Neural progenitor cell (in vitro differentiated cells): ENCODE data around the gene GTF3A. TPM values are rescaled to one million over a fixed set of nuclear protein-coding genes. Genes with fewer than 3 reads are reported as not detected.

Source experiments
- DNase-seq: peaks from one replicate; pipeline ENCODE4 v3.0.0-alpha.2; 2016; ENCODE audit warnings: low spot score
- H2AFZ ChIP-seq: fragments of 200-600 bp; sonication (generic); replicated peaks from 2 replicates; pipeline ENCODE4 v1.6.1; 2016; ENCODE audit warnings: antibody characterized with exemption
- H3F3A ChIP-seq: fragments of 200-600 bp; sonication (generic); 2 replicates; pipeline ENCODE4 v1.6.1; 2016; ENCODE audit warnings: antibody characterized with exemption, low read depth
- H3K27ac ChIP-seq: fragments of 200-600 bp; sonication (generic); 2 replicates; pipeline ENCODE4 v1.5.1; 2016; ENCODE audit warnings: mild to moderate bottlenecking
- H3K27me3 ChIP-seq: fragments of 200-600 bp; sonication (generic); 2 replicates; pipeline ENCODE4 v1.6.1; 2016; ENCODE audit warnings: mild to moderate bottlenecking, moderate library complexity
- H3K36me3 ChIP-seq: fragments of 200-600 bp; sonication (generic); 2 replicates; pipeline ENCODE4 v1.5.1; 2016
- H3K4me1 ChIP-seq: fragments of 200-600 bp; sonication (generic); 2 replicates; pipeline ENCODE4 v1.6.1; 2016; ENCODE audit warnings: mixed run types
- H3K4me2 ChIP-seq: fragments of 200-600 bp; sonication (generic); 2 replicates; pipeline ENCODE4 v1.6.1; 2016
- H3K4me3 ChIP-seq: fragments of 200-600 bp; sonication (generic); 2 replicates; pipeline ENCODE4 v1.5.1; 2016
- H3K79me2 ChIP-seq: fragments of 200-600 bp; sonication (generic); 2 replicates; pipeline ENCODE4 v1.6.1; 2016; ENCODE audit warnings: low read depth
- H3K9ac ChIP-seq: fragments of 200-600 bp; sonication (generic); 2 replicates; pipeline ENCODE4 v1.6.1; 2016
- H3K9me3 ChIP-seq: fragments of 200-600 bp; sonication (generic); 2 replicates; pipeline ENCODE4 v1.5.1; 2016; ENCODE audit warnings: low read depth
- H4K20me1 ChIP-seq: fragments of 200-600 bp; sonication (generic); 2 replicates; pipeline ENCODE4 v1.6.1; 2016; ENCODE audit warnings: low read depth
- H3K27ac Mint-ChIP-seq: 3 replicates; pipeline ENCODE4 v1.8.0; 2021; ENCODE audit warnings: mixed read lengths
- H3K27me3 Mint-ChIP-seq: 2 replicates; pipeline ENCODE4 v1.8.0; 2022; ENCODE audit warnings: low read depth, mild to moderate bottlenecking, inconsistent platforms, moderate library complexity, mixed read lengths; ENCODE audit not compliant: insufficient read depth
- H3K36me3 Mint-ChIP-seq: 3 replicates; pipeline ENCODE4 v1.8.0; 2021; ENCODE audit warnings: mixed read lengths
- H3K4me1 Mint-ChIP-seq: 3 replicates; pipeline ENCODE4 v1.8.0; 2021; ENCODE audit warnings: mixed read lengths
- H3K4me3 Mint-ChIP-seq: 3 replicates; pipeline ENCODE4 v1.8.0; 2021; ENCODE audit warnings: mild to moderate bottlenecking, moderate library complexity, mixed read lengths
- H3K9me3 Mint-ChIP-seq: 3 replicates; pipeline ENCODE4 v1.8.0; 2020; ENCODE audit warnings: mixed read lengths
- CTCF ChIP-seq: fragments of 200-600 bp; sonication (generic); IDR thresholded peaks from 2 replicates; pipeline ENCODE4 v1.5.1; 2017; ENCODE audit warnings: antibody characterized with exemption, mild to moderate bottlenecking
- EZH2 ChIP-seq: fragments of 200-600 bp; sonication (generic); IDR thresholded peaks from 2 replicates; pipeline ENCODE4 v1.6.1; 2017; ENCODE audit warnings: antibody characterized with exemption, mild to moderate bottlenecking, moderate library complexity
- EZH2phosphoT487 ChIP-seq: fragments of 200-600 bp; sonication (generic); IDR thresholded peaks from 2 replicates; pipeline ENCODE4 v1.6.1; 2017; ENCODE audit warnings: antibody characterized with exemption
- total RNA-seq: library from RNA; depleted of rRNA; stranded (reverse); fragments of >200 nt; gene quantifications from 2 replicates; pipeline ENCODE4 v1.2.3, GENCODE V29; 2015; ENCODE audit warnings: low replicate concordance

GTF3A gene
- total RNA-seq, 1 donor from 2014 or later, result 126 TPM

- Histone ChIP-seq H3K27ac (no peak overlapping the region), H2AFZ (no peak overlapping the region), H3K4me2 (no peak overlapping the region), H3K79me2 (no peaks in the 10 kb centered on the region), H3K27me3 (peaks cover 16% of the 10 kb centered on the region), H3K9me3 (no peaks in the 10 kb centered on the region), H3F3A (peaks cover 3% of the 10 kb centered on the region), H3K36me3 (no peaks in the 10 kb centered on the region), H3K4me1 (peaks cover 5% of the 10 kb centered on the region), H3K4me3 (no peak overlapping the region), H3K9ac (no peak overlapping the region), H4K20me1 (no peaks in the 10 kb centered on the region)
- Mint-ChIP-seq H3K27ac (no peak overlapping the region), H3K4me3 (no peak overlapping the region), H3K9me3 (no peaks in the 10 kb centered on the region), H3K4me1 (no peaks in the 10 kb centered on the region), H3K27me3 (peaks cover 17% of the 10 kb centered on the region), H3K36me3 (no peaks in the 10 kb centered on the region)
- DNase-seq, result no peak
- TF ChIP-seq EZH2phosphoT487, result no peak
- no peak for TF ChIP-seq EZH2
Measured at GRCh38 chr13:27419328-27419727, 5.1 kb upstream of the GTF3A start.

GRCh38 chr13:27421101-27421871 lies 3.1 kb upstream of the GTF3A start:
- Histone ChIP-seq H3F3A (peaks cover 3% of the 10 kb centered on the region), H3K4me1 (peaks cover 18% of the 10 kb centered on the region), H3K79me2 (peaks cover 15% of the 10 kb centered on the region), H2AFZ (no peak overlapping the region), H3K9me3 (no peaks in the 10 kb centered on the region), H3K36me3 (no peaks in the 10 kb centered on the region), H3K4me2 (no peak overlapping the region), H3K4me3 (no peak overlapping the region), H3K9ac (no peak overlapping the region), H3K27ac (no peak overlapping the region), H3K27me3 (peaks cover 16% of the 10 kb centered on the region), H4K20me1 (peaks cover 7% of the 10 kb centered on the region)
- no peaks in the 10 kb centered on the region for H3K36me3 Mint-ChIP-seq
- no peaks in the 10 kb centered on the region for H3K9me3 Mint-ChIP-seq
- peaks cover 12% of the 10 kb centered on the region for H3K4me1 Mint-ChIP-seq
- peaks cover 15% of the 10 kb centered on the region for H3K27me3 Mint-ChIP-seq
- no peak overlapping the region for H3K4me3 Mint-ChIP-seq
- no peak for TF ChIP-seq EZH2
- TF ChIP-seq EZH2phosphoT487, result no peak
- TF ChIP-seq CTCF, result no peak
- DNase-seq, result no peak
- no peak overlapping the region for H3K27ac Mint-ChIP-seq

GRCh38 chr13:27423333-27423732 lies 1.1 kb upstream of the GTF3A start:
- Mint-ChIP-seq H3K9me3 (no peaks in the 10 kb centered on the region), H3K27ac (no peak overlapping the region), H3K4me1 (peaks cover 20% of the 10 kb centered on the region), H3K4me3 (peak overlapping the region; percentile 84), H3K27me3 (peaks cover 8% of the 10 kb centered on the region), H3K36me3 (peaks cover 3% of the 10 kb centered on the region)
- H3K4me2 ChIP-seq, result no peak overlapping the region
- no peak overlapping the region for H3K9ac ChIP-seq
- H3F3A ChIP-seq, result peaks cover 3% of the 10 kb centered on the region
- peaks cover 16% of the 10 kb centered on the region for H3K27me3 ChIP-seq
- no peak for DNase-seq
- TF ChIP-seq EZH2phosphoT487 (no peak), EZH2 (no peak), CTCF (no peak)
- peaks cover 21% of the 10 kb centered on the region for H3K79me2 ChIP-seq
- no peaks in the 10 kb centered on the region for H3K36me3 ChIP-seq
- peaks cover 21% of the 10 kb centered on the region for H3K4me1 ChIP-seq
- H2AFZ ChIP-seq, result no peak overlapping the region
- no peaks in the 10 kb centered on the region for H3K9me3 ChIP-seq
- no peak overlapping the region for H3K4me3 ChIP-seq
- no peak overlapping the region for H3K27ac ChIP-seq
- peaks cover 15% of the 10 kb centered on the region for H4K20me1 ChIP-seq
